B cell (primary cell): ENCODE results near the gene DOK7. TPM values are rescaled to one million over a fixed set of nuclear protein-coding genes. Genes with fewer than 3 reads are reported as not detected.

ENCODE experiments used
- ATAC-seq: fragments of 200-7000 bp; cut with Tn5 transposase; one replicate; pipeline ENCODE4 v1.10.0; 2021; ENCODE audit warnings: low read depth, mild to moderate bottlenecking, moderate number of reproducible peaks, moderate library complexity
- CTCF ChIA-PET: fragments of 350-600 bp; sonication (Branson Sonifier 250); formaldehyde crosslinking; loops from one replicate; lab custom pipeline; 2021; ENCODE audit warnings: antibody characterized with exemption, inconsistent platforms; lab: Charles Lee
- POLR2A ChIA-PET: fragments of 350-600 bp; sonication (Branson Sonifier 250); formaldehyde crosslinking; loops from one replicate; lab custom pipeline; 2021; ENCODE audit warnings: antibody characterized with exemption; lab: Charles Lee
- DNase-seq: peaks from one replicate; pipeline ENCODE4 v3.0.0; 2013
- H2AFZ ChIP-seq: 2 replicates; pipeline ENCODE4 v1.6.1; 2012; ENCODE audit warnings: mild to moderate bottlenecking, low read depth, low read length; ENCODE audit not compliant: insufficient read depth, poor library complexity, severe bottlenecking
- H3K27ac ChIP-seq, 2 donors: 1 replicate in 1 of 2; 2 replicates in 1 of 2; pipeline ENCODE4 v1.5.1; 2012 to 2013; ENCODE audit warnings: low read length in 2 of 2, mild to moderate bottlenecking in 2 of 2, moderate library complexity in 1 of 2
- H3K27me3 ChIP-seq, 4 experiments: fragments of 200-600 bp in 1 of 4; sonication (generic) in 1 of 4; replicated peaks in 1 of 4; 1 replicate in 2 of 4; 2 replicates in 2 of 4; pipeline versions ENCODE4 v1.6.1 to v1.7.0; 2013 to 2016; ENCODE audit warnings: low read length in 3 of 4, mild to moderate bottlenecking in 2 of 4, mixed read lengths in 1 of 4, moderate library complexity in 1 of 4; ENCODE audit not compliant: insufficient read depth in 4 of 4, control insufficient read depth in 3 of 4; ENCODE audit errors: control extremely low read depth in 1 of 4
- H3K36me3 ChIP-seq, 2 experiments: replicated peaks in 1 of 2; 1 replicate in 1 of 2; 2 replicates in 1 of 2; pipeline versions ENCODE4 v1.6.1 to v1.7.1; 2013; ENCODE audit warnings: low read length in 1 of 2; ENCODE audit not compliant: insufficient read depth in 2 of 2, control insufficient read depth in 1 of 2; ENCODE audit errors: control extremely low read depth in 1 of 2, extremely low read depth in 1 of 2
- H3K4me1 ChIP-seq, 2 donors: fragments of 200-600 bp in 1 of 2; sonication (generic) in 1 of 2; 1 replicate in 1 of 2; 2 replicates in 1 of 2; pipeline versions ENCODE4 v1.5.1 to v1.6.1; 2013 to 2017; ENCODE audit warnings: low read length in 2 of 2; ENCODE audit not compliant: control insufficient read depth in 2 of 2, insufficient read depth in 2 of 2
- H3K4me2 ChIP-seq: replicated peaks from 2 replicates; pipeline ENCODE3; 2012; ENCODE audit warnings: mild to moderate bottlenecking, low read depth, low read length; ENCODE audit not compliant: poor library complexity, severe bottlenecking
- H3K4me3 ChIP-seq, 5 experiments: fragments of 200-600 bp in 1 of 5; sonication (generic) in 1 of 5; 1 replicate in 3 of 5; 2 replicates in 2 of 5; pipeline versions ENCODE4 v1.5.1 to v1.7.0; 2011 to 2016; ENCODE audit warnings: low read length in 4 of 5, mild to moderate bottlenecking in 4 of 5, low read depth in 2 of 5, control low read depth in 1 of 5, moderate library complexity in 1 of 5; ENCODE audit not compliant: insufficient read depth in 1 of 5; ENCODE audit errors: control extremely low read depth in 1 of 5, extremely low read depth in 1 of 5
- H3K79me2 ChIP-seq: fragments of 200-600 bp; sonication (generic); one replicate; pipeline ENCODE4 v1.6.0; 2016; ENCODE audit warnings: low read length; ENCODE audit not compliant: control insufficient read depth, insufficient read depth
- H3K9ac ChIP-seq: fragments of 200-600 bp; sonication (generic); 2 replicates; pipeline ENCODE4 v1.6.1; 2017; ENCODE audit warnings: mild to moderate bottlenecking, low read length, moderate library complexity
- H3K9me3 ChIP-seq, 3 donors: one replicate each; pipeline versions ENCODE4 v1.6.1 to v1.7.1; 2013; ENCODE audit warnings: low read length in 2 of 3; ENCODE audit not compliant: control insufficient read depth in 2 of 3, insufficient read depth in 1 of 3; ENCODE audit errors: control extremely low read depth in 1 of 3
- H4K20me1 ChIP-seq: 2 replicates; pipeline ENCODE4 v1.6.0; 2012; ENCODE audit warnings: mild to moderate bottlenecking, low read length; ENCODE audit not compliant: insufficient read depth, control insufficient read depth, poor library complexity, severe bottlenecking
- H3K27ac Mint-ChIP-seq: one replicate; pipeline ENCODE4 v1.8.0; 2021; ENCODE audit warnings: mixed read lengths
- H3K27me3 Mint-ChIP-seq: one replicate; pipeline ENCODE4 v1.8.0; 2021; ENCODE audit warnings: mixed read lengths
- H3K4me1 Mint-ChIP-seq: one replicate; pipeline ENCODE4 v1.8.0; 2021; ENCODE audit warnings: mixed read lengths
- H3K4me3 Mint-ChIP-seq: one replicate; pipeline ENCODE4 v1.8.0; 2021; ENCODE audit warnings: mixed read lengths
- H3K9me3 Mint-ChIP-seq: one replicate; pipeline ENCODE4 v1.8.0; 2022; ENCODE audit warnings: mixed read lengths; ENCODE audit not compliant: insufficient read depth
- CTCF ChIP-seq: fragments of 200-600 bp; IDR thresholded peaks from one replicate; pipeline ENCODE4 v1.8.0; 2022; ENCODE audit warnings: antibody characterized with exemption, mild to moderate bottlenecking
- EZH2 ChIP-seq: IDR thresholded peaks from 2 replicates; pipeline ENCODE4 v1.6.1; 2012; ENCODE audit warnings: borderline replicate concordance, low read depth, mild to moderate bottlenecking, moderate library complexity, low read length; ENCODE audit not compliant: insufficient read depth, poor library complexity, severe bottlenecking
- WGBS: methylation state at CpG from one replicate; pipeline ENCODE4 v1.1.5; 2013; ENCODE audit warnings: missing lambda C conversion rate; ENCODE audit not compliant: insufficient coverage; 5-methylcytosine and 5-hydroxymethylcytosine counted together
- intact Hi-C: fragments of 100-400 bp; cut with micrococcal nuclease; formaldehyde crosslinking; loops from one replicate; pipeline ENCODE4 v1.10.0; 2022
- polyA plus RNA-seq: library from polyadenylated mRNA; depleted of rRNA; stranded (reverse); fragments of >200 nt; gene quantifications from 2 replicates; pipeline ENCODE4 v1.2.3, GENCODE V29; 2012
- total RNA-seq, 2 donors: library from RNA; stranded (reverse); fragments of 120-200 nt in 1 of 2; gene quantifications; 1 replicate in 1 of 2; 2 replicates in 1 of 2; pipeline versions ENCODE4 v1.2.3 to v1.2.4, GENCODE V29; 2013 to 2022

The DOK7 gene
- total and polyA plus RNA-seq, 2 donors (not counting 1 experiment from before 2014, with no cell fraction given) = 24.1 to 24.8 TPM

GRCh38 chr4:3523628-3524221, 60.6 kb downstream of the DOK7 start:
- CTCF ChIA-PET = no interaction called here
- POLR2A ChIA-PET = no interaction called here

GRCh38 chr4:3524349-3524748, 61.2 kb downstream of the DOK7 start:
- DNase-seq = no peak
- Histone ChIP-seq H3K27ac (no peak overlapping the region), H3K4me1 (peaks cover under 1 to 15% of the 10 kb centered on the region in 2 donors), H3K9me3 (no peaks in the 10 kb centered on the region), H3K9ac (no peak overlapping the region), H4K20me1 (peaks cover 93% of the 10 kb centered on the region), H3K4me2 (no peak overlapping the region), H3K36me3 (peaks cover 0 to 74% of the 10 kb centered on the region in 2 experiments), H3K79me2 (peaks cover 71% of the 10 kb centered on the region), H3K27me3 (no peaks in the 10 kb centered on the region), H3K4me3 (no peak overlapping the region), H2AFZ (no peak overlapping the region)
- H3K27ac Mint-ChIP-seq = no peak overlapping the region
- CTCF ChIA-PET = no interaction called here
- 94% methylated on average over 8 of the region's 8 CpGs for WGBS
- no peak for ATAC-seq
- H3K4me1 Mint-ChIP-seq = peaks cover 8% of the 10 kb centered on the region
- H3K4me3 Mint-ChIP-seq = no peak overlapping the region
- intact Hi-C loops = no loop called here
- no peaks in the 10 kb centered on the region for H3K27me3 Mint-ChIP-seq
- POLR2A ChIA-PET = no interaction called here
- H3K9me3 Mint-ChIP-seq = no peaks in the 10 kb centered on the region
- TF ChIP-seq CTCF (no peak), EZH2 (no peak)

More at GRCh38 chr4:3523628-3524221, 60.6 kb downstream of the DOK7 start:
- no peak overlapping the region for H2AFZ ChIP-seq
- over 99% methylated on average over 16 of the region's 24 CpGs for WGBS
- H3K4me3 ChIP-seq = no peak overlapping the region
- H3K4me2 ChIP-seq = no peak overlapping the region
- H3K9me3 ChIP-seq = no peaks in the 10 kb centered on the region
- no peak for DNase-seq
- H3K36me3 ChIP-seq = peaks cover 0 to 76% of the 10 kb centered on the region in 2 experiments
- peaks cover 68% of the 10 kb centered on the region for H3K79me2 ChIP-seq
- peaks cover 95% of the 10 kb centered on the region for H4K20me1 ChIP-seq
- H3K9me3 Mint-ChIP-seq = no peaks in the 10 kb centered on the region
- H3K4me1 Mint-ChIP-seq = peaks cover 7% of the 10 kb centered on the region
- no peak overlapping the region for H3K27ac ChIP-seq
- no peak overlapping the region for H3K27ac Mint-ChIP-seq
- ATAC-seq = no peak
- intact Hi-C loops = no loop called here
- H3K27me3 Mint-ChIP-seq = no peaks in the 10 kb centered on the region
- no peaks in the 10 kb centered on the region for H3K27me3 ChIP-seq
- no peak overlapping the region for H3K4me3 Mint-ChIP-seq
- TF ChIP-seq EZH2 = no peak
- TF ChIP-seq CTCF = no peak
- peaks cover 0 to 12% of the 10 kb centered on the region in 2 donors for H3K4me1 ChIP-seq
- H3K9ac ChIP-seq = no peak overlapping the region
